Rectal smooth muscle tissue (tissue), 1 donor: ENCODE results near the gene PSMB8.
A peak's percentile ranks its signal among the peaks of the same experiment; 100 is the strongest.

Experiments used
- H3K27ac ChIP-seq: one replicate; pipeline ENCODE4 v1.7.0; 2013; ENCODE audit warnings: low read depth, low read length, inconsistent platforms
- H3K27me3 ChIP-seq: one replicate; pipeline ENCODE4 v1.7.0; 2013; ENCODE audit warnings: low read length; ENCODE audit not compliant: control insufficient read depth, insufficient read depth
- H3K36me3 ChIP-seq: one replicate; pipeline ENCODE4 v1.7.0; 2013; ENCODE audit warnings: low read length; ENCODE audit not compliant: control insufficient read depth, insufficient read depth
- H3K4me1 ChIP-seq: one replicate; pipeline ENCODE4 v1.7.0; 2013; ENCODE audit warnings: low read length; ENCODE audit not compliant: control insufficient read depth, insufficient read depth
- H3K4me3 ChIP-seq: one replicate; pipeline ENCODE4 v1.7.0; 2013; ENCODE audit warnings: low read length
- H3K9ac ChIP-seq: one replicate; pipeline ENCODE4 v1.7.0; 2013; ENCODE audit warnings: low read length

PSMB8 gene

GRCh38 chr6:32799168-32799567 is 44.7 kb downstream of the PSMB8 start:
- no peaks in the 10 kb centered on the region for H3K4me1 ChIP-seq
- H3K27ac ChIP-seq, result no peak overlapping the region
- peaks cover 3% of the 10 kb centered on the region for H3K27me3 ChIP-seq
- no peak overlapping the region for H3K4me3 ChIP-seq
- H3K9ac ChIP-seq, result no peak overlapping the region
- no peaks in the 10 kb centered on the region for H3K36me3 ChIP-seq

DNA sequence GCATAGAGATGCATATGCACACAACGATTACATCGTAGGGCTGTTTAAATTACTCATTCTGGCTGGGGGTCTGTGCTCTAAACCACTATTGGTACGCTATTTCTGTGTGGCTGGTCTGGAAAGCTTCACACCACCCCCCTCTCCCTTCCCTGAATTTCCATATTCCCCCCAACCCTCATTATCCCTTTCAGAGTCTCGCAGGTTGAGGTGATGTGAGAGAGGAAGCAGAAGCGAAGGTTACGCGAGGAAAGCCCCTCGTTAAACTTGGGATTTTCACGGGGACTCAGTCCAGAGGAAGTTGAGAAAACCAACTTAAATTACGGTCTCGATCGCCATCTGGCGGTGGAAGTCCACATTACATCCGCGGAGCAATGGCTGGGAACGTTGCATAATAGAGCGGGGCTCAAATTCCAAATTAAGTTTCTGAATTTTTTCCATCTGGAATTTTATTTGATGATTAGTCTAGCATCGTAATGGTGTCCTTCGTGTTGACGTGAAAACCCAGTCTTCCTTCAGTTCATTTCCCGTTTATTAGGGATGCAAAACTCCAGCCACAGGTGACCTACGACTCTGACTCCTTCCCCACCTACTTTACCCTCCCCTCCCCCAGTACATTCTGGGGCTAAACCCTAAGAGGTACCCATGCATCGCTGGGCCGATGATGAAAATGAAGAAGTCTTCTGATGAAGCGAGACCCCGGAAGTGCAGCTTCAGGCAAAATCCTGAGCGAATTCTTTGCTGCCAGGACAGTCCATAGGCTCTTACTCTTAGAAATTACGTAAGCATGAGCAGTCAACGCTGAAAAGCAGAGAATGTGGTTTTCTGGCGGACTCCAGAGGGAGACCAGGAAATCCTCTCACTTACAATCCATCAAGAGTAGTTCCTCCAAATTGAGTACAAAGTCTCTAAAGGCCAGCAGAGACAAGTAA is 46.7 kb downstream of the PSMB8 start:
- Histone ChIP-seq H3K4me1 (no peaks in the 10 kb centered on the region), H3K27me3 (peaks cover 3% of the 10 kb centered on the region), H3K4me3 (peak overlapping the region; percentile 47), H3K27ac (no peak overlapping the region), H3K36me3 (no peaks in the 10 kb centered on the region), H3K9ac (no peak overlapping the region)

DNA sequence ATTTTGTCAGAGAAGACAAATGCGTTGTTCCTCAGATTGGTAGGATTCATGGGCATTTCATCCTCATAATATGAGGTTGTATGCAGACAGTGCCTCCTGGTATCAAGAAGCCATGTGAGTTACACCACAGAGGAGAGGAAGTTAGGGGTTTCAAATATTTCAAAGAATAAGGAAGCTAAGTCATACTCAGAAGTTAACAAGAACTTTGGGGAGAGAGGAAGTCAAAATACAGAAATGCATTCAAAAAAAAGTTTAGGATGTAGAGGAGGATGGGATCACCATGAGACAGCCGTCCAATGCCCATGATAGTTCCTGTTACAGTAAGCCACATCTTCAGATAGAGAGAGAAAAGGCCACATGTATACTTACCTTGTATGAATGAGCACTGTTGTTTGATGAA is 49.3 kb downstream of the PSMB8 start:
- no peak overlapping the region for H3K27ac ChIP-seq
- H3K36me3 ChIP-seq, result no peaks in the 10 kb centered on the region
- no peaks in the 10 kb centered on the region for H3K4me1 ChIP-seq
- H3K4me3 ChIP-seq, result no peak overlapping the region
- no peak overlapping the region for H3K9ac ChIP-seq
- H3K27me3 ChIP-seq, result peaks cover 3% of the 10 kb centered on the region

GRCh38 chr6:32792901-32793435 is 50.9 kb downstream of the PSMB8 start:
- H3K36me3 ChIP-seq, result no peaks in the 10 kb centered on the region
- no peak overlapping the region for H3K27ac ChIP-seq
- no peaks in the 10 kb centered on the region for H3K4me1 ChIP-seq
- H3K27me3 ChIP-seq, result peaks cover 3% of the 10 kb centered on the region
- H3K9ac ChIP-seq, result no peak overlapping the region
- no peak overlapping the region for H3K4me3 ChIP-seq
